WTC11 (cell line): Measurements from ENCODE around the gene PCSK4. TPM values are rescaled to one million over a fixed set of nuclear protein-coding genes. Genes with fewer than 3 reads are reported as not detected.
"Not testable (repeated sequence)": the region's sequence is repeated elsewhere in the genome, so short reads cannot be mapped to it uniquely, and the experiment has no call there.

Source experiments
- ATAC-seq: fragments of 200-7000 bp; cut with Tn5 transposase; 2 replicates; pipeline ENCODE4 v1.10.0; 2021; ENCODE audit warnings: mild to moderate bottlenecking, moderate library complexity
- CTCF ChIA-PET: fragments of 300-600 bp; sonication (Branson Sonifier 250); formaldehyde crosslinking; loops from one replicate; lab custom pipeline; 2021; ENCODE audit warnings: antibody characterized with exemption; lab: Charles Lee
- POLR2A ChIA-PET: fragments of 350-600 bp; sonication (Branson Sonifier 250); formaldehyde crosslinking; loops from one replicate; lab custom pipeline; 2021; ENCODE audit warnings: antibody characterized with exemption; lab: Charles Lee
- DNase-seq: peaks from one replicate; pipeline ENCODE4 v3.0.0; 2021; ENCODE audit warnings: low spot score
- H3K27ac Mint-ChIP-seq: 2 replicates; pipeline ENCODE4 v1.8.0; 2021; ENCODE audit warnings: mixed read lengths
- H3K27me3 Mint-ChIP-seq: 2 replicates; pipeline ENCODE4 v1.8.0; 2021; ENCODE audit warnings: low read depth, mild to moderate bottlenecking, moderate library complexity, mixed read lengths
- H3K36me3 Mint-ChIP-seq: 2 replicates; pipeline ENCODE4 v1.8.0; 2021; ENCODE audit warnings: mixed read lengths
- H3K4me1 Mint-ChIP-seq: 2 replicates; pipeline ENCODE4 v1.8.0; 2022; ENCODE audit warnings: mixed read lengths
- H3K4me3 Mint-ChIP-seq: 2 replicates; pipeline ENCODE4 v1.8.0; 2021; ENCODE audit warnings: mild to moderate bottlenecking, moderate library complexity, mixed read lengths
- H3K9me3 Mint-ChIP-seq: 2 replicates; pipeline ENCODE4 v1.8.0; 2021; ENCODE audit warnings: mixed read lengths
- ATF3 ChIP-seq: sonication (generic); formaldehyde crosslinking; conservative IDR thresholded peaks from 2 replicates; pipeline ENCODE4 v1.8.1; 2022; ENCODE audit warnings: mild to moderate bottlenecking, missing genetic modification reagents
- CREB1 ChIP-seq: sonication (generic); formaldehyde crosslinking; IDR thresholded peaks from 2 replicates; pipeline ENCODE4 v1.8.0; 2023; ENCODE audit warnings: mild to moderate bottlenecking, missing genetic modification reagents
- E2F5 ChIP-seq: sonication (generic); formaldehyde crosslinking; IDR thresholded peaks from 2 replicates; pipeline ENCODE4 v1.8.1; 2022; ENCODE audit warnings: mild to moderate bottlenecking, moderate library complexity, missing genetic modification reagents
- ERG ChIP-seq: fragments of 250-450 bp; sonication (Bioruptor Pico); IDR thresholded peaks from 2 replicates; pipeline ENCODE4 v1.8.0; 2021; ENCODE audit warnings: mild to moderate bottlenecking
- FOXJ3 ChIP-seq: sonication (generic); formaldehyde crosslinking; IDR thresholded peaks from 2 replicates; pipeline ENCODE4 v1.9.0; 2021; ENCODE audit warnings: missing genetic modification reagents, mild to moderate bottlenecking, borderline replicate concordance
- GTF2I ChIP-seq: fragments of 250-450 bp; sonication (Bioruptor Pico); conservative IDR thresholded peaks from 2 replicates; pipeline ENCODE4 v1.4.0; 2021; ENCODE audit warnings: mild to moderate bottlenecking
- IRF1 ChIP-seq: sonication (generic); formaldehyde crosslinking; IDR thresholded peaks from 2 replicates; pipeline ENCODE4 v1.8.0; 2023; ENCODE audit warnings: missing genetic modification reagents
- IRF2 ChIP-seq: sonication (generic); formaldehyde crosslinking; IDR thresholded peaks from 2 replicates; pipeline ENCODE4 v1.8.0; 2022; ENCODE audit warnings: low read depth, missing genetic modification reagents, borderline replicate concordance
- JUN ChIP-seq: sonication (generic); formaldehyde crosslinking; IDR thresholded peaks from 2 replicates; pipeline ENCODE4 v1.8.0; 2023; ENCODE audit warnings: mild to moderate bottlenecking, missing genetic modification reagents
- MXD4 ChIP-seq: fragments of 250-450 bp; sonication (Bioruptor Pico); IDR thresholded peaks from 2 replicates; pipeline ENCODE4 v1.8.0; 2021; ENCODE audit warnings: mild to moderate bottlenecking, moderate library complexity, borderline replicate concordance
- MYBL2 ChIP-seq: sonication (generic); formaldehyde crosslinking; IDR thresholded peaks from 2 replicates; pipeline ENCODE4 v1.8.1; 2023; ENCODE audit warnings: mild to moderate bottlenecking, moderate library complexity, missing genetic modification reagents
- NFE2L1 ChIP-seq: sonication (generic); formaldehyde crosslinking; IDR thresholded peaks from 2 replicates; pipeline ENCODE4 v1.8.1; 2023; ENCODE audit warnings: missing genetic modification reagents
- NR2C2 ChIP-seq: sonication (generic); formaldehyde crosslinking; IDR thresholded peaks from 2 replicates; pipeline ENCODE4 v1.8.0; 2022; ENCODE audit warnings: mild to moderate bottlenecking, missing genetic modification reagents
- PREB ChIP-seq: sonication (generic); formaldehyde crosslinking; IDR thresholded peaks from 2 replicates; pipeline ENCODE4 v1.8.1; 2022; ENCODE audit warnings: mild to moderate bottlenecking, missing genetic modification reagents, moderate library complexity, borderline replicate concordance
- RELA ChIP-seq: sonication (generic); formaldehyde crosslinking; IDR thresholded peaks from 2 replicates; pipeline ENCODE4 v1.8.1; 2022; ENCODE audit warnings: missing genetic modification reagents, mild to moderate bottlenecking, borderline replicate concordance
- SOX15 ChIP-seq: fragments of 250-450 bp; sonication (Bioruptor Pico); IDR thresholded peaks from 2 replicates; pipeline ENCODE4 v1.9.0; 2021; ENCODE audit warnings: mild to moderate bottlenecking
- TCF7 ChIP-seq: sonication (generic); formaldehyde crosslinking; IDR thresholded peaks from 2 replicates; pipeline ENCODE4 v1.8.0; 2022; ENCODE audit warnings: mild to moderate bottlenecking, low read depth, missing genetic modification reagents, moderate library complexity
- TEAD4 ChIP-seq: sonication (generic); formaldehyde crosslinking; IDR thresholded peaks from 2 replicates; pipeline ENCODE4 v1.8.0; 2022; ENCODE audit warnings: mild to moderate bottlenecking, missing genetic modification reagents
- ZBTB21 ChIP-seq: sonication (generic); formaldehyde crosslinking; IDR thresholded peaks from 2 replicates; pipeline ENCODE4 v1.8.1; 2023; ENCODE audit warnings: mild to moderate bottlenecking, missing genetic modification reagents, borderline replicate concordance
- ZNF138 ChIP-seq: sonication (generic); formaldehyde crosslinking; conservative IDR thresholded peaks from 2 replicates; pipeline ENCODE4 v1.8.1; 2022; ENCODE audit warnings: mild to moderate bottlenecking, moderate library complexity, missing genetic modification reagents
- ZNF232 ChIP-seq: sonication (generic); formaldehyde crosslinking; IDR thresholded peaks from 2 replicates; pipeline ENCODE4 v1.8.0; 2022; ENCODE audit warnings: mild to moderate bottlenecking, missing genetic modification reagents
- ZNF263 ChIP-seq: sonication (generic); formaldehyde crosslinking; IDR thresholded peaks from 2 replicates; pipeline ENCODE4 v1.8.1; 2022; ENCODE audit warnings: low read depth, mild to moderate bottlenecking, moderate library complexity, missing genetic modification reagents
- ZNF671 ChIP-seq: fragments of 250-450 bp; sonication (Bioruptor Pico); IDR thresholded peaks from 2 replicates; pipeline ENCODE4 v1.8.0; 2021; ENCODE audit warnings: mild to moderate bottlenecking
- total RNA-seq: library from RNA; stranded (reverse); gene quantifications from 3 replicates; pipeline ENCODE4 v1.2.3, GENCODE V29; 2021
- TF ChIP-seq, protein P1 (sequence below): sonication (generic); formaldehyde crosslinking; conservative IDR thresholded peaks from 2 replicates; pipeline ENCODE4 v1.8.1; 2023; ENCODE audit warnings: mild to moderate bottlenecking, low read depth, missing genetic modification reagents, moderate library complexity

The PCSK4 gene
- total RNA-seq, 1 experiment from 2014 or later = 22.4 TPM

GRCh38 chr19:1440418-1440801 is 49.7 kb downstream of the PCSK4 start:
- peaks cover 24% of the 10 kb centered on the region for H3K4me1 Mint-ChIP-seq
- no peak for ATAC-seq
- H3K4me3 Mint-ChIP-seq = peak overlapping the region; percentile 97
- TF ChIP-seq MXD4 (CRISPR knock-in tag) (no peak), PREB (CRISPR knock-in tag) (no peak), IRF1 (no peak), JUN (CRISPR knock-in tag) (no peak), IRF2 (CRISPR knock-in tag) (no peak), ZNF671 (CRISPR knock-in tag) (no peak), ERG (CRISPR knock-in tag) (no peak), FOXJ3 (CRISPR knock-in tag) (no peak), ZNF232 (CRISPR knock-in tag) (no peak), RELA (CRISPR knock-in tag) (no peak), ATF3 (CRISPR knock-in tag) (no peak), NR2C2 (CRISPR knock-in tag) (no peak), ZNF263 (no peak), NFE2L1 (CRISPR knock-in tag) (no peak), ZNF138 (no peak), MYBL2 (CRISPR knock-in tag) (no peak), TCF7 (CRISPR knock-in tag) (no peak), GTF2I (CRISPR knock-in tag) (no peak)
- TF ChIP-seq, all 79 proteins: peak for 0
- Mint-ChIP-seq H3K27me3 (peaks cover 2% of the 10 kb centered on the region; the same call in 1 of the 2 replicates), H3K36me3 (peaks cover 42% of the 10 kb centered on the region), H3K9me3 (no peaks in the 10 kb centered on the region), H3K27ac (peak overlapping the region; percentile 93)
- CTCF ChIA-PET = interaction anchor here (0.9 kb wide), 1 partner anchor 106 kb away, joined by 3 read pairs; no protein-coding TSS in a partner anchor
- POLR2A ChIA-PET = interaction anchor here (1.2 kb wide), 1 partner anchor 174 kb away, joined by 4 read pairs; no protein-coding TSS in a partner anchor
- no peak for DNase-seq

DNA sequence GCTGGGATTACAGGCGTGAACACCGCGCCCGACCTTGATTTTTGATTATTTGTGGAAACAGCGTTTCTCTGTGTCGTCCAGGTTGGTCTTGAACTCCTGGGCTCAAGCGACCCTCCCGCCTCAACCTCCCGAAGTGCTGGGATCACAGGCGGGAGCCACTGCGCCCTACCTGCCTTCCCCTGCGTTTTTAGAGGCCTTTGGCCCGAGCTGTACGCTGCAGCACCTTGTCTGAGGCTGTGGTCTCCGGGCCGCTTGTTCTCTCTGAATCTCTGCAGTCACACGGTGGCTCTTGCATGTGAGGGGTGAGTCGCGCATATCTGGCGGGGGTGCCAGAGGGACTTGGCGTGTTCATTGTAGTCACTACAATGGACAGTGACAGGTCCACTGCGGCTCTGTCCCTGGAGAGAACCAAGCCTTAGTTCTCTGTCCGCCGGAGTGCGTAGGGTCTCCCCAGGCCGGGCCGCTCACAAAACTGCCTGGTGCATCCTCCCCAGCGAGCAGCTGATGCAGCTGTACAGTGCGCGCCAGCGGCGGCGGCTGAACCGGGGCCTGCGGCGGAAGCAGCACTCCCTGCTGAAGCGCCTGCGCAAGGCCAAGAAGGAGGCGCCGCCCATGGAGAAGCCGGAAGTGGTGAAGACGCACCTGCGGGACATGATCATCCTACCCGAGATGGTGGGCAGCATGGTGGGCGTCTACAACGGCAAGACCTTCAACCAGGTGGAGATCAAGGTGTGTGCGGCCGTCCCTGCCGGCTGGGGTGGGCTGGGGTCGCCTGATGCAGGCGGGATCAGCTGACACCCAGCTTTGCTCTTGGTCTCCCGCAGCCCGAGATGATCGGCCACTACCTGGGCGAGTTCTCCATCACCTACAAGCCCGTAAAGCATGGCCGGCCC is 50.4 kb downstream of the PCSK4 start:
- Mint-ChIP-seq H3K4me1 (peaks cover 24% of the 10 kb centered on the region), H3K36me3 (peaks cover 44% of the 10 kb centered on the region), H3K27ac (peak overlapping the region; percentile 93), H3K4me3 (peak overlapping the region; percentile 97)
- not testable (repeated sequence) for ATAC-seq, DNase-seq, H3K27me3 Mint-ChIP-seq, H3K9me3 Mint-ChIP-seq
- POLR2A ChIA-PET = interaction anchor here (1.2 kb wide), 1 partner anchor 173 kb away, joined by 4 read pairs; no protein-coding TSS in a partner anchor
- CTCF ChIA-PET = interaction anchor here (0.9 kb wide), 1 partner anchor 106 kb away, joined by 3 read pairs; no protein-coding TSS in a partner anchor

GRCh38 chr19:1438933-1439354 is 51.2 kb downstream of the PCSK4 start:
- ATAC-seq = no peak
- CTCF ChIA-PET = no interaction called here
- POLR2A ChIA-PET = no interaction called here
- Mint-ChIP-seq H3K27me3 (no peaks in the 10 kb centered on the region), H3K27ac (no peak overlapping the region), H3K4me3 (peak overlapping the region; percentile 97), H3K4me1 (peaks cover 21% of the 10 kb centered on the region), H3K36me3 (peaks cover 44% of the 10 kb centered on the region), H3K9me3 (no peaks in the 10 kb centered on the region)
- no peak for DNase-seq
- no peak for TF ChIP-seq CREB1 (CRISPR knock-in tag)
- no peak for TF ChIP-seq SOX15 (CRISPR knock-in tag)
- TF ChIP-seq, protein P1, sequence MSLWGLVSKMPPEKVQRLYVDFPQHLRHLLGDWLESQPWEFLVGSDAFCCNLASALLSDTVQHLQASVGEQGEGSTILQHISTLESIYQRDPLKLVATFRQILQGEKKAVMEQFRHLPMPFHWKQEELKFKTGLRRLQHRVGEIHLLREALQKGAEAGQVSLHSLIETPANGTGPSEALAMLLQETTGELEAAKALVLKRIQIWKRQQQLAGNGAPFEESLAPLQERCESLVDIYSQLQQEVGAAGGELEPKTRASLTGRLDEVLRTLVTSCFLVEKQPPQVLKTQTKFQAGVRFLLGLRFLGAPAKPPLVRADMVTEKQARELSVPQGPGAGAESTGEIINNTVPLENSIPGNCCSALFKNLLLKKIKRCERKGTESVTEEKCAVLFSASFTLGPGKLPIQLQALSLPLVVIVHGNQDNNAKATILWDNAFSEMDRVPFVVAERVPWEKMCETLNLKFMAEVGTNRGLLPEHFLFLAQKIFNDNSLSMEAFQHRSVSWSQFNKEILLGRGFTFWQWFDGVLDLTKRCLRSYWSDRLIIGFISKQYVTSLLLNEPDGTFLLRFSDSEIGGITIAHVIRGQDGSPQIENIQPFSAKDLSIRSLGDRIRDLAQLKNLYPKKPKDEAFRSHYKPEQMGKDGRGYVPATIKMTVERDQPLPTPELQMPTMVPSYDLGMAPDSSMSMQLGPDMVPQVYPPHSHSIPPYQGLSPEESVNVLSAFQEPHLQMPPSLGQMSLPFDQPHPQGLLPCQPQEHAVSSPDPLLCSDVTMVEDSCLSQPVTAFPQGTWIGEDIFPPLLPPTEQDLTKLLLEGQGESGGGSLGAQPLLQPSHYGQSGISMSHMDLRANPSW = no peak
- no peak for TF ChIP-seq ZBTB21
- TF ChIP-seq E2F5 (CRISPR knock-in tag) = no peak
- no peak for TF ChIP-seq TEAD4
